ENCODE data around the gene GATAD2A.

GATAD2A gene

DNA sequence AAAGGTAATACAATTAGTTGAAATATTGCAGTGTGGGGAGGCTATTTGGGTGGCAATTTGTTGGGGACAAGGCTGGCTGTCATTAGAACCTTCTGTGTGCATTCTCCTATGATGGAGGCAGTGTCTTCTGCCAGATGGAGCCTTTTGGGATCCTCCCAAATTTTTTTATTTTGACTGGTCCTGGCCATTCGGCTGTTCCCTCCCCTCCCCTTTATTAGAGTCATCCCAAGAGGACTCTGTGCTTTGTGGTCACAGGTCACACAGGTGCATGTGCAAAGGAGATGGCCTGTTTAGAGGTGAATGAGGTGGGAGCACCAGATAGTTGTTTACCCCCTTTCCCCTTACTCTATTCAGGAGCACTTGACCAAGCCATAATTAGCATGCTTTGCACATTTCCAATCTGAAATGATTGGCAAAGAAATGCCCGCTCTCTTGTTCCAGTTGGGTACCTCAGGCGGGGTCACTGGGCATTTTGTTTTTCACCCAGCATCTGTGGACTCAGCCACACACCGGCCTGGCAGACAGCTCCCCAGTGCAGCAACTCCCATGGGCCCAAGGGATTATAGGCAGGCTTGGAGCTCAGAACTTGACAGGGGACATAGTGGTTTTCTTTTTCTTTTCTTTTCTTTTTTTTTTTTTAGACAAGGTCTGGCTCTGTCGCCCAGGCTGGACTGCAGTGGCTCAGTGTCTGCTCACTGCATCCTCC, 19.8 kb downstream of the GATAD2A start:
- H3K9me3 Mint-ChIP-seq (ENCODE audit: low read depth) = no peaks in the 10 kb centered on the region
- H3K36me3 Mint-ChIP-seq = peaks cover 3% of the 10 kb centered on the region
- peak overlapping the region; percentile 54 for H3K27ac Mint-ChIP-seq
- H3K4me1 Mint-ChIP-seq (ENCODE audit: low read depth) = peaks cover 85% of the 10 kb centered on the region
- H3K27me3 Mint-ChIP-seq = no peaks in the 10 kb centered on the region
- no peak overlapping the region for H3K4me3 Mint-ChIP-seq

DNA sequence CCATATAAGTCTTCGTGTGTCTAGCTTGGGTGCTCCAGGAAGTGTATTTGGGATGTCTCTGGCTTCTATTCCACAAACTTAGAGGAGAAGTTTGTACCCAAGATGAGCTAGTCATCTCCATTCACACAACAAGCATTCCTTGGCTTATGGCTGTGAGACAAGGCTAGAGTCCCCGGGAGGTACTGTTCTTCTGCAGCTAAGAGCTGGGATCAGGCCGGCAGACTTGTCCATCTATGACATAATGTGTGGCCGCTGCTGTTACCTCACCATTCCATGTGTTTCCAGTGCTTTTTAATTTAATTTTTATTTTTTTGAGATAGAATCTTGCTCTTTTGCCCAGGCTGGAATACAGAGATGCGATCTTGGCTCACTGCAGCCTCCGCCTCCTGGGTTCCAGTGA, 20.7 kb downstream of the GATAD2A start:
- no peak overlapping the region for H3K27ac Mint-ChIP-seq
- H3K4me1 Mint-ChIP-seq (ENCODE audit: low read depth) = peaks cover 84% of the 10 kb centered on the region
- no peaks in the 10 kb centered on the region for H3K36me3 Mint-ChIP-seq
- H3K27me3 Mint-ChIP-seq = no peaks in the 10 kb centered on the region
- H3K9me3 Mint-ChIP-seq (ENCODE audit: low read depth) = no peaks in the 10 kb centered on the region
- no peak overlapping the region for H3K4me3 Mint-ChIP-seq

DNA sequence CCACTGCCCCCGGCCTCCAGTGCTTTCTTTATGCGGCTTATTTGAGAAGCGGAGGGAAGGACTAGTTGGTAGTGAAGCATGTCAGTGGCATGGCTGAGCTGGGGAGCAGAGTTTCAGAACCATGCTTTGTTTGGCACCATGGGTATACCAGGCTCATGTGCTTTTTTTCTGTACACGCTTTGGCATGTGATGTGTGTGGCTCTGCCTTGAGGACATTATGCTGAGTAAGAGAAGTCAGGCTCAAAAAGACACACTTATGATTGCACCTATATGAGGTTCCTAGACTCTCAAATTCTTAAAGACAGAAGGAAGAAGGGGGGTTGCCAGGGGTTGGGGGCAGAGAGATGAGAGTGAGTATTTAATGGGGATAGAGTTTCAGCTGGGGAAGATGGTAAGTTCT, 21.3 kb downstream of the GATAD2A start:
- H3K36me3 Mint-ChIP-seq = no peaks in the 10 kb centered on the region
- peak overlapping the region; percentile 61 for H3K27ac Mint-ChIP-seq
- H3K4me1 Mint-ChIP-seq (ENCODE audit: low read depth) = peaks cover 83% of the 10 kb centered on the region
- no peaks in the 10 kb centered on the region for H3K27me3 Mint-ChIP-seq
- H3K9me3 Mint-ChIP-seq (ENCODE audit: low read depth) = no peaks in the 10 kb centered on the region
- H3K4me3 Mint-ChIP-seq = no peak overlapping the region

DNA sequence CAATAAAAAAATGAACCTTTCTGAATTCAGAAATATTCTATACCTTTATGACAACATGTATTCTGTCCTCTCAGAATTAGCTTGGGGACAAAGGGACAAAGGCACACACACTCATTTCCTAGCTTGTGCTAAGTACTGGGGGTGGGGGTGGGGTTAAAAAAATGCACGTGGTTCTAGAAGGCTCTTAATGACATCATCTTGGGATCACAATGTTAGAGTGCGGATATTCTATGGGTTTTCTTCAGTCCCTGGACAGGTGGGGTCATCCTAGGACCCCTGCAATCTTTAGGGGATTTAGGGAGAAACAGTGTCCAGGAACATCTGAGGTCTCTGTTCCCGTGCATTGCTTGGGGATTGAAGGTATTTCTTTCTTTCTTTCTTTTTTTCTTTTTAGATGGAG, 21.8 kb downstream of the GATAD2A start:
- Mint-ChIP-seq H3K4me3 (no peak overlapping the region), H3K27ac (peak overlapping the region; percentile 51), H3K36me3 (no peaks in the 10 kb centered on the region), H3K4me1 (ENCODE audit: low read depth) (peaks cover 80% of the 10 kb centered on the region), H3K9me3 (ENCODE audit: low read depth) (no peaks in the 10 kb centered on the region), H3K27me3 (no peaks in the 10 kb centered on the region)

DNA sequence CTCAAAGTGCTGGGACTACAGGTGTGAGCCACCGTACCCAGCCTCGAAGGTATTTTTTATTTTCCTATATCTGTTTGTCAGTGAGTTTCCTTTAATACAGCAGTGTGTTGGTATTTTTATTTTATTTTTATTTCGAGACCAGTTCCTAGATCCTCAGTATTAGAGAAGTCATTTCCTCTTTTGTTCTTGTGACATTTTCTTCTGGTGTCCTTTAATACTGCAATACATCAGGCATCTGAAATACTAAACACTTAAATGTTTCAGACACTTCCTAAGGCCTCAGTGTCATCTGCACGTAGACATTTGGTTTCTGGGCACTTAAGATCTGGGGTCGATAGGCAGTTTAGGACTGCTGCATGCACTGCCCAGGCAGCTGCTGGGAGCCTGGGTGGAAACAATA, 22.5 kb downstream of the GATAD2A start:
- peaks cover 83% of the 10 kb centered on the region for H3K4me1 Mint-ChIP-seq (ENCODE audit: low read depth)
- H3K36me3 Mint-ChIP-seq = no peaks in the 10 kb centered on the region
- no peaks in the 10 kb centered on the region for H3K27me3 Mint-ChIP-seq
- H3K27ac Mint-ChIP-seq = peak overlapping the region; percentile 80
- H3K4me3 Mint-ChIP-seq = no peak overlapping the region
- H3K9me3 Mint-ChIP-seq (ENCODE audit: low read depth) = no peaks in the 10 kb centered on the region

DNA sequence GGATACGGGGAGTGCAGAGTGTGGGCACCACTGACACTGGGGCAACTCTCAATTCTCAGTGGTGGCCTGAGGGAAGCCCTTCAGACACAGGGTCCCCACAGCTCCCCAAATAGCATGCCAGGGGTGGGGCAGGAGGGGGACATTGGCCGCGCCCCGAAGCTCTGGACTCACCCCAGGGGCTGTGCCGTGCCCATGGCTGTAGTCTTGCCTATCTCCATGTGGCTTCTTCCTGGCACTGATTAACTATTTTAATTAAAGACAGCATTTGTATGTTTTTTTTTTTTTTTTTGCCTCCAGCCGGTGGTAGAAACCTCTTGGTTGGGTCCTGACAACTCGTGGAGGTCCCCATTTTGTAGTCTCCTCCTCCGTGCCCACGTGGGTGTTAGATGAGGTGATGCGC, 23.3 kb downstream of the GATAD2A start:
- H3K36me3 Mint-ChIP-seq = no peaks in the 10 kb centered on the region
- H3K4me3 Mint-ChIP-seq = no peak overlapping the region
- no peaks in the 10 kb centered on the region for H3K27me3 Mint-ChIP-seq
- H3K9me3 Mint-ChIP-seq (ENCODE audit: low read depth) = no peaks in the 10 kb centered on the region
- peak overlapping the region; percentile 70 for H3K27ac Mint-ChIP-seq
- H3K4me1 Mint-ChIP-seq (ENCODE audit: low read depth) = peaks cover 81% of the 10 kb centered on the region

DNA sequence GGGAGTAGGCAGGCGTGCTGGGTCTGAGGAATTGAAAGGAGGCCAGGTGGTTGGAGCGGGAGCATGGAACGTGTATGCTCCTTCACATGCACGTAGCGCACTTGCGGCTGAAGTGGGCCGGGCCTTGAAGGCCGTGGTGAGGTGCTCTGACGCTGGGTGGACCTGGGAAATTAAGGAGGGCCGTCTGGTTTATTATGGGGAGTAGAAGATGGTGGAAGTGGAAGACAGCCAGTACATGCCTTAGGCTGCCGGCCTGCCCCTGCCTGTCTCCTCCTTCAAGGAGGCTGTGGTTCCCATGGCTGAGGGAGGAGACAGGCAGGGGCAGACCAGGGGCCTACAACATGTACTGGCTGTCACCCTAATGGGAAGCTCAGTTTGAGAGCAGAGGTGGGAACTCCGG, 23.9 kb downstream of the GATAD2A start:
- peaks cover 82% of the 10 kb centered on the region for H3K4me1 Mint-ChIP-seq (ENCODE audit: low read depth)

DNA sequence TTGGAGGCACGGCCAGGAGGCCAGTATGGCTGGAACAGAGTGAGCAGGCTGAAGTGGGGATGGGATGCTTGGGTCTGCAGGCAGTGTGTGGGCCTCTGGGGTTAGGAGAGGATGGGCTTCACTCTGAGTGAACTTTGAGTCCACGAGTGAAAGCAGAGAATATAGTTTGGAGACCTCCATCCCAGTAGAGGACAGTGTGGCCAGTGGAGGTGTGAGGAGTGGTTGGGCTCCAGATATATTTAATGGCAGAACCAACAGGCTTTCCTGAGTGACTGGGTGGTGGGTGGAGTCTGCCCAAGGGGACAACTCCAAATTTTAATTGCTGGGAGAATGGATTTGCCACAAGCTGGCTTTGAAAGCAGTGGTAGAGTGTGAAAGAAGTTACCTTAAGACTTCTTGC, 27.3 kb downstream of the GATAD2A start:
- Mint-ChIP-seq H3K27ac (peak overlapping the region; percentile 51), H3K4me3 (no peak overlapping the region), H3K36me3 (no peaks in the 10 kb centered on the region), H3K9me3 (ENCODE audit: low read depth) (no peaks in the 10 kb centered on the region), H3K27me3 (no peaks in the 10 kb centered on the region), H3K4me1 (ENCODE audit: low read depth) (peaks cover 77% of the 10 kb centered on the region)

More for the DNA sequence above, 23.9 kb downstream of the GATAD2A start:
- no peaks in the 10 kb centered on the region for H3K9me3 Mint-ChIP-seq (ENCODE audit: low read depth)
- no peaks in the 10 kb centered on the region for H3K27me3 Mint-ChIP-seq
- peak overlapping the region; percentile 70 for H3K27ac Mint-ChIP-seq
- no peaks in the 10 kb centered on the region for H3K36me3 Mint-ChIP-seq
- no peak overlapping the region for H3K4me3 Mint-ChIP-seq

DNA sequence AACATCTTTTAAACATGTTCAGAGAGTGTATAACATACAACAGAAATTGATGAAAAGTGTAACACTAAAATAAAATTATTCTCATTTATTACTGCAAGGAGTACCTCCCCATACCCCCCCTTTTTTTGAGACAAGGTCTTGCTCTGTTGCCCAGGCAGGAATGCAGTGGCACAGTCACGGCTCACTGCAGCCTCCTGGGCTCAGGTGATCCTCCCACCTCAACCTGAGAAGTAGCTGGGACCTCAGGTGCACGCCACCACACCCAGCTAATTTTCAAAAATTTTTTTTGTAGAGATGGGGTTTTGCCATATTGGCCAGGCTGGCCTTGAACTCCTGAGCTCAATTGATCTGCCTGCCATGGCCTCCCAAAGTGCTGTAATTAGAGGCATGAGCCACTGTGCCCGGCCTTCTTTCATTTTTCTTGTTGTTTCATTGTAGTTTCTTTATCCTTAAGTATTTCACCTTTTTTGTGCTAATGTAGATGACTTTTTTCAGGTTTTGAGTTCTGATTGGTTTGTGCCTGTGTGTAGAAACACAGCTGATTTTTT, 28.3 kb downstream of the GATAD2A start:
- peaks cover 77% of the 10 kb centered on the region for H3K4me1 Mint-ChIP-seq (ENCODE audit: low read depth)
- H3K36me3 Mint-ChIP-seq = no peaks in the 10 kb centered on the region
- H3K27ac Mint-ChIP-seq = peak overlapping the region; percentile 51
- H3K4me3 Mint-ChIP-seq = no peak overlapping the region
- no peaks in the 10 kb centered on the region for H3K27me3 Mint-ChIP-seq
- H3K9me3 Mint-ChIP-seq (ENCODE audit: low read depth) = no peaks in the 10 kb centered on the region

DNA sequence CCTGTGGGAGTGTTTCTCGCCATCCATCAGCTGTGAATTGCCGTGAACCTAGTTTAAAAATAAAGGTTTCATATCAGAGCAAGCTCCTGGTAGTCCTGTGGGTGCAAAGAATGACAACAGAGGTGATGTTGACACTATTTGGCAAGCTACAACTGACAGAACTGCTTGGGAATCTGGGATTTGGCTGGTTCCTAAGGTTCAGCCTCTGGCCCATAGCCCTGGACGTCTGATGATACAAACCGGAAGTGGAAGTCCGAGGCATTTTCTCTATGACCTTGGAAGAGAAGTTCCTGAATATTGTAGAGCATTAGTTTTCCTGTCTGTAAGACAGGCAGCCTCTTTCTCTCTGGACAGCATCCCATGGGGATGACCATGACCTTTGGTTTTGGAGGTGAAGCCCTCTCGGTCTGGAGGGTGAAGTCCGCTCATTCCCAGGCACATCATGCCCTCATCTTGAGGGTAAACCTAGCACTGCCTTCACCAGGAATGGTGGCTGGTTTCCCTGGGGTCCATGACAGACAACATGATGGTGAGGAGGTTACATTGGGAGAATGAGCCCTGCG, 29.1 kb downstream of the GATAD2A start:
- Mint-ChIP-seq H3K27me3 (no peaks in the 10 kb centered on the region), H3K9me3 (ENCODE audit: low read depth) (no peaks in the 10 kb centered on the region), H3K27ac (peak overlapping the region; percentile 34), H3K36me3 (no peaks in the 10 kb centered on the region), H3K4me1 (ENCODE audit: low read depth) (peaks cover 79% of the 10 kb centered on the region), H3K4me3 (no peak overlapping the region)

DNA sequence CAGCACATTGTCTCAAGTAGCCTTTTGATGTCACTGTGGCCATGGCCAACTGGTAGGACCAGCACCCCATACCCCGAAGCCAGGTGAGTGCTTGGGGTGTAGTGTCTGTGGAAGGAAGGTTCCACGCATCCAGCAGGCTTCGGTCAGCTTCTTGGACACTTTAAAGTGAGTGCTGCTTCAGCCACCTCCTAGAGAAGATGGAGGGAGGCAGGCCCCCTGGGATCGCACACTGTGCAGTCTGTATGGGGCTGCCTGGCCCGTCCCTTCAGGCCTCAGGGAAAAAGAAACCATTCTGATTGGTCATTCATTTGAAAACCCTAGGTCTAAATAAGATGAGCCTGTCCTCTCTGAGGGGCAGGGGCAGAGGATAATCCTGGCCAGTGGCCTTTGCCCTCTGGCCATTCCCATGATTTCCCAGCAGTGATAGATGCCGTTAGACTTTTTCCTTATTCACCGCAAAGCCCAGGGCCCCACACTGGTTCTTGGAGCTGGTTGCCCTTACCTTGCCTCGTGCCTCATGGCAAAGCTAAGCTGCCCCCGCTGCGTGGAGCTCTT, 30.7 kb downstream of the GATAD2A start:
- H3K4me1 Mint-ChIP-seq (ENCODE audit: low read depth) = peaks cover 68% of the 10 kb centered on the region
- H3K4me3 Mint-ChIP-seq = no peak overlapping the region
- H3K27ac Mint-ChIP-seq = peak overlapping the region; percentile 28
- H3K36me3 Mint-ChIP-seq = no peaks in the 10 kb centered on the region
- no peaks in the 10 kb centered on the region for H3K9me3 Mint-ChIP-seq (ENCODE audit: low read depth)
- no peaks in the 10 kb centered on the region for H3K27me3 Mint-ChIP-seq

DNA sequence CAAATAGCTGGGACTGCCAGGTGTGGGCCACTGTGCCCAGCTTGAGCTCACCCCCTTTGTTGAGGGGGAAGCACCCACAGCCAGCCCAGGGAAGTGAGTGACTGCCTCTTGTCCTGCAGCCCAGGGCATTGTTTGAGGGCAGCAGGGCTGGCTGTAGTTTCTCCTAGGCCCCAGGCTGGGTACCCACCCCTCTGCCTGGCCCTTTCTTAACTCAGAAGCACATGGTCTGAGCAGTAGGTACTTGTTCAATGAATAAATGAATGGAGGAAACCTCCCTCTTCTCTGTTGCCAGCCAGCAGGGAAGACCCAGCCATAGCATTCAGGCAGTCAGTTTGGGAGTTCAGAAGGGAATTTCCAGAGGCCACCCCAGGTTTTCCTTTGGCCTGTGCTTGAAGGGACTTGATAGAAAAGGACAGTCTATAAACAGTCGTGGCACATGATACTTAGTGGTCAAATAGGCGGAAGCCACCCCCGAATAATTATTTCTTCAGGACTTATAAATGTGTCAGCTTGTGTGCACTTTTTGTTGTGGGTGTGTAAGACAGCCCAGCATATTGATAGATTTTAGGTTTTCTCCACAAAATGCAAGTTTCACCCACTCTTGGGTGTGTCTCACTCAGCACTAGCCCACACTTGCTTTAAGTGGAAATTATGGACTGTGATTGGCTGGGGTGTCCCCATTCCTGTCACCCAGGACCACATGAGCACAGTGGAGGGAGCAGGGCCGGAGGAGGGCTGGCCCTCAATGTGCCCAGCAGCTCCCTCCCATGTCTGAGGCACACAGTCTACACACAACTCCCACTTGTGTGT, 33.1 kb downstream of the GATAD2A start:
- Mint-ChIP-seq H3K27ac (peak overlapping the region; percentile 72), H3K27me3 (no peaks in the 10 kb centered on the region), H3K36me3 (peaks cover 4% of the 10 kb centered on the region), H3K9me3 (ENCODE audit: low read depth) (no peaks in the 10 kb centered on the region), H3K4me1 (ENCODE audit: low read depth) (peaks cover 59% of the 10 kb centered on the region), H3K4me3 (no peak overlapping the region)

DNA sequence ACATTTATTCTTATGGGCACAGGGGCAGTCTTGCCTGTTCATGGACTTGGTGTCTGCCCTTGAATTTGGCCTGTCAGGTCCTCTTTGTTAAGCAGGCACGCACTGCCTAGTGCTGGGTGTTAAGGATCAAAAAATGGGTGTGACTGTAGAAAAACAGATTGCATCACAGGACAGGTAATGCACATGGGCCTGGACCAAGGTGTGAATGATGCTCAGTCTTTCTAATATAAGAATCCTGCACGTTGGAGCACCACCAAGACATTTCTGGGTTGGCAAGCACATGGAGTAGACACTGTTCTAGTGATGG, 33.7 kb downstream of the GATAD2A start:
- no peaks in the 10 kb centered on the region for H3K9me3 Mint-ChIP-seq (ENCODE audit: low read depth)
- H3K4me3 Mint-ChIP-seq = no peak overlapping the region
- peak overlapping the region; percentile 80 for H3K27ac Mint-ChIP-seq
- H3K36me3 Mint-ChIP-seq = peaks cover 4% of the 10 kb centered on the region
- H3K4me1 Mint-ChIP-seq (ENCODE audit: low read depth) = peaks cover 61% of the 10 kb centered on the region
- H3K27me3 Mint-ChIP-seq = no peaks in the 10 kb centered on the region

DNA sequence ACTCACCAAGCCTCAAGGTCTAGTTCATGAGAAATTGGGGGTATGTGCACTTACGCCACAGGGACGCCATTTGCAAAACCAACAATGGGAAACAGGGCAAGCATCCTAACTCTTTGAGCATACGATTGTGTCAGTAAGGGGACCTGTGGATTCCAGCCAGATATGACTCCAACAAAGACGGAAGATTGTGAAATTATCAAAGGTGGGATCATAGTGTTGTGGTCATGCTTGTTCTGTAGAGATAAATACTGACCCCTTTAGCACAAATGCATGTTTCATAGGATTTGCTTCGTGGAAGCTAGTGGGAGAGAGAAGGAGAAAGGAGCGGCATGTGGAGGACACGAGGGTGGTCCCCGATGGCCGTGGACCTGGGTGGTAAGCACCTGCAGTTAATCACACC, 37.8 kb downstream of the GATAD2A start:
- Mint-ChIP-seq H3K27ac (peak overlapping the region; percentile 59), H3K4me3 (peak overlapping the region; percentile 48), H3K27me3 (no peaks in the 10 kb centered on the region), H3K4me1 (ENCODE audit: low read depth) (peaks cover 72% of the 10 kb centered on the region), H3K9me3 (ENCODE audit: low read depth) (no peaks in the 10 kb centered on the region), H3K36me3 (peaks cover 8% of the 10 kb centered on the region)

Data from activated naive CD8-positive, alpha-beta T cell (primary cell).